Measurements from ENCODE around the gene SLC6A6.

SLC6A6 gene

GRCh38 chr3:14450506-14450905 is 48.1 kb downstream of the SLC6A6 start:
- H3K4me1 Mint-ChIP-seq (ENCODE audit: low read depth): no peaks in the 10 kb centered on the region
- H3K27me3 Mint-ChIP-seq (ENCODE audit: low read depth): no peaks in the 10 kb centered on the region
- H3K9me3 Mint-ChIP-seq: no peaks in the 10 kb centered on the region
- no peak for DNase-seq (ENCODE audit: low spot score)
- H3K4me3 Mint-ChIP-seq: no peak overlapping the region
- H3K36me3 Mint-ChIP-seq (ENCODE audit: low read depth): peaks cover 43% of the 10 kb centered on the region
- H3K27ac Mint-ChIP-seq: no peak overlapping the region

GRCh38 chr3:14450922-14451606 is 48.7 kb downstream of the SLC6A6 start:
- Mint-ChIP-seq H3K36me3 (ENCODE audit: low read depth) (peaks cover 38% of the 10 kb centered on the region), H3K4me1 (ENCODE audit: low read depth) (no peaks in the 10 kb centered on the region), H3K27ac (no peak overlapping the region), H3K4me3 (no peak overlapping the region), H3K27me3 (ENCODE audit: low read depth) (no peaks in the 10 kb centered on the region), H3K9me3 (no peaks in the 10 kb centered on the region)
- no peak for DNase-seq (ENCODE audit: low spot score)

GRCh38 chr3:14451844-14452739 is 49.7 kb downstream of the SLC6A6 start:
- Mint-ChIP-seq H3K36me3 (ENCODE audit: low read depth) (peaks cover 31% of the 10 kb centered on the region), H3K27ac (no peak overlapping the region), H3K4me3 (no peak overlapping the region), H3K27me3 (ENCODE audit: low read depth) (no peaks in the 10 kb centered on the region), H3K9me3 (no peaks in the 10 kb centered on the region), H3K4me1 (ENCODE audit: low read depth) (no peaks in the 10 kb centered on the region)
- DNase-seq (ENCODE audit: low spot score): no peak

GRCh38 chr3:14452740-14453710 is 50.6 kb downstream of the SLC6A6 start:
- DNase-seq (ENCODE audit: low spot score): no peak
- no peaks in the 10 kb centered on the region for H3K4me1 Mint-ChIP-seq (ENCODE audit: low read depth)
- no peak overlapping the region for H3K27ac Mint-ChIP-seq
- H3K27me3 Mint-ChIP-seq (ENCODE audit: low read depth): no peaks in the 10 kb centered on the region
- H3K9me3 Mint-ChIP-seq: no peaks in the 10 kb centered on the region
- H3K36me3 Mint-ChIP-seq (ENCODE audit: low read depth): peaks cover 24% of the 10 kb centered on the region
- no peak overlapping the region for H3K4me3 Mint-ChIP-seq

GRCh38 chr3:14453876-14454638 is 51.7 kb downstream of the SLC6A6 start:
- Mint-ChIP-seq H3K27me3 (ENCODE audit: low read depth) (no peaks in the 10 kb centered on the region), H3K36me3 (ENCODE audit: low read depth) (peaks cover 19% of the 10 kb centered on the region), H3K27ac (peak overlapping the region; percentile 31), H3K4me1 (ENCODE audit: low read depth) (no peaks in the 10 kb centered on the region), H3K4me3 (no peak overlapping the region), H3K9me3 (no peaks in the 10 kb centered on the region)
- DNase-seq (ENCODE audit: low spot score): no peak

- Mint-ChIP-seq H3K36me3 (ENCODE audit: low read depth) (peaks cover 25% of the 10 kb centered on the region), H3K27ac (no peak overlapping the region), H3K4me3 (no peak overlapping the region), H3K9me3 (no peaks in the 10 kb centered on the region), H3K27me3 (ENCODE audit: low read depth) (no peaks in the 10 kb centered on the region), H3K4me1 (ENCODE audit: low read depth) (no peaks in the 10 kb centered on the region)
- DNase-seq (ENCODE audit: low spot score): no peak
These were observed 52.4 kb downstream of the SLC6A6 start for GRCh38 chr3:14454639-14455310.

- peaks cover 28% of the 10 kb centered on the region for H3K36me3 Mint-ChIP-seq (ENCODE audit: low read depth)
- H3K27ac Mint-ChIP-seq: no peak overlapping the region
- H3K27me3 Mint-ChIP-seq (ENCODE audit: low read depth): no peaks in the 10 kb centered on the region
- no peak for DNase-seq (ENCODE audit: low spot score)
- no peaks in the 10 kb centered on the region for H3K9me3 Mint-ChIP-seq
- H3K4me1 Mint-ChIP-seq (ENCODE audit: low read depth): peaks cover under 1% of the 10 kb centered on the region
- H3K4me3 Mint-ChIP-seq: no peak overlapping the region
These were observed 53.3 kb downstream of the SLC6A6 start for GRCh38 chr3:14455571-14456317.

- no peak overlapping the region for H3K27ac Mint-ChIP-seq
- no peaks in the 10 kb centered on the region for H3K27me3 Mint-ChIP-seq (ENCODE audit: low read depth)
- H3K36me3 Mint-ChIP-seq (ENCODE audit: low read depth): peaks cover 18% of the 10 kb centered on the region
- DNase-seq (ENCODE audit: low spot score): no peak
- peaks cover 1% of the 10 kb centered on the region for H3K4me1 Mint-ChIP-seq (ENCODE audit: low read depth)
- no peak overlapping the region for H3K4me3 Mint-ChIP-seq
- H3K9me3 Mint-ChIP-seq: no peaks in the 10 kb centered on the region
These were observed 54.4 kb downstream of the SLC6A6 start for GRCh38 chr3:14456794-14457193.

GRCh38 chr3:14457481-14457880 is 55.1 kb downstream of the SLC6A6 start:
- Mint-ChIP-seq H3K27me3 (ENCODE audit: low read depth) (no peaks in the 10 kb centered on the region), H3K9me3 (no peaks in the 10 kb centered on the region), H3K4me3 (no peak overlapping the region), H3K4me1 (ENCODE audit: low read depth) (peaks cover 1% of the 10 kb centered on the region), H3K27ac (no peak overlapping the region), H3K36me3 (ENCODE audit: low read depth) (peaks cover 19% of the 10 kb centered on the region)
- no peak for DNase-seq (ENCODE audit: low spot score)

- peaks cover 23% of the 10 kb centered on the region for H3K36me3 Mint-ChIP-seq (ENCODE audit: low read depth)
- peaks cover 1% of the 10 kb centered on the region for H3K4me1 Mint-ChIP-seq (ENCODE audit: low read depth)
- DNase-seq (ENCODE audit: low spot score): no peak
- H3K27ac Mint-ChIP-seq: no peak overlapping the region
- H3K4me3 Mint-ChIP-seq: no peak overlapping the region
- H3K9me3 Mint-ChIP-seq: no peaks in the 10 kb centered on the region
- no peaks in the 10 kb centered on the region for H3K27me3 Mint-ChIP-seq (ENCODE audit: low read depth)
These were observed 55.6 kb downstream of the SLC6A6 start for GRCh38 chr3:14457999-14458398.

GRCh38 chr3:14458434-14459275 is 56.2 kb downstream of the SLC6A6 start:
- no peak for DNase-seq (ENCODE audit: low spot score)
- Mint-ChIP-seq H3K36me3 (ENCODE audit: low read depth) (peaks cover 25% of the 10 kb centered on the region), H3K9me3 (no peaks in the 10 kb centered on the region), H3K27ac (no peak overlapping the region), H3K27me3 (ENCODE audit: low read depth) (no peaks in the 10 kb centered on the region), H3K4me3 (no peak overlapping the region), H3K4me1 (ENCODE audit: low read depth) (peaks cover 1% of the 10 kb centered on the region)

- no peaks in the 10 kb centered on the region for H3K27me3 Mint-ChIP-seq (ENCODE audit: low read depth)
- H3K27ac Mint-ChIP-seq: no peak overlapping the region
- DNase-seq (ENCODE audit: low spot score): no peak
- peaks cover 26% of the 10 kb centered on the region for H3K36me3 Mint-ChIP-seq (ENCODE audit: low read depth)
- peaks cover 1% of the 10 kb centered on the region for H3K4me1 Mint-ChIP-seq (ENCODE audit: low read depth)
- H3K9me3 Mint-ChIP-seq: no peaks in the 10 kb centered on the region
- no peak overlapping the region for H3K4me3 Mint-ChIP-seq
These were observed 57.0 kb downstream of the SLC6A6 start for GRCh38 chr3:14459384-14459783.

Measured in T-helper 2 cell treated with Interferon-gamma antibody and Interleukin-4, amounts not matched to agents 5 μg/mL and 100 μg/mL, for 36 hours (primary cell).